Fibroblast of pulmonary artery (primary cell): Measurements from ENCODE around the gene NECAB2.
A peak's percentile ranks its signal among the peaks of the same experiment; 100 is the strongest.

Experiments
- DNase-seq: peaks from one replicate; pipeline ENCODE4 v3.0.0-alpha.2; 2010; ENCODE audit warnings: low read depth
- H3K4me3 ChIP-seq: replicated peaks from 2 replicates; pipeline ENCODE4 v1.5.1; 2011; ENCODE audit warnings: low read depth, mild to moderate bottlenecking, control low read depth, low read length, moderate library complexity
- CTCF ChIP-seq: IDR thresholded peaks from 2 replicates; pipeline ENCODE4 v1.5.1; 2011; ENCODE audit warnings: mild to moderate bottlenecking, control low read depth, low read length, inconsistent platforms; ENCODE audit errors: missing control alignments

The NECAB2 gene

DNA sequence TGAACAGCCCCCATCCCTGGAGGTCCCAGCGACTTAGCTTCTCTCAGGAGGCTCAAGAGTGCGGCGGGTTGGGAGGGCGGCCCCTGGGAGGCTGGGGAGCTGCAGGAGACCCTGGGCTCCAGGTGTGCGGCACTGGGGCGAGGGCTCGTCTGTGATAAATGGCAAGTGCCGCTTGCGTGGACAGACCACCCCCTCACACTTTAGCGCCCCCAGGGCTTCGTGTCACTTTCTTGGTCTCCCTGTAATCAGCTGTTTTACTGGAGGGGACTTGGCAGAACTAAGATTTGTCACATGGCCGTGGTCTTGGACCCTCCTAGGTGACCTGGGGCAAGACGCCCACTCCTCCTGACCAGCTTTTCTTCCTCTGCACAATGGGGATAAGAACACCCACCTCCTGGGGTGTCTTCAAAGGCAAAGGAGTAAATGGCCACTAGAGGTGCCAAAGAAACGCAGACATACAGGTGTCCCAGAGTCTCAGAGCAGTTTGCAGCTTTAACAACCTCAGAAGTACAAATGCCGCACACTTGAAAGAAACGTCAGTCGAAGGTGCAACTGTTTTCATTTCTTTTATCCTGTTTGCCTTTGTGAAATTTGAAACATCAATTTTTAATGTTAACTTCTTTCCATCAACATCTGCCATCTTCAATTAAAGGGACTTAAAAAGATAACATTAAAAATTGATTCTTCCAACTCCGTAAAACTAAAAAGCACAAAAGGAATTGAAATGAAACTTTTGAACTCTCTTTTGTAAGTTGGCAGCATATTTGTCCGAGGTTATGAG, 14.1 kb upstream of the NECAB2 start:
- peak; percentile 65 for TF ChIP-seq CTCF
- H3K4me3 ChIP-seq: peak overlapping the region; percentile 69
- peak; percentile 40 for DNase-seq

DNA sequence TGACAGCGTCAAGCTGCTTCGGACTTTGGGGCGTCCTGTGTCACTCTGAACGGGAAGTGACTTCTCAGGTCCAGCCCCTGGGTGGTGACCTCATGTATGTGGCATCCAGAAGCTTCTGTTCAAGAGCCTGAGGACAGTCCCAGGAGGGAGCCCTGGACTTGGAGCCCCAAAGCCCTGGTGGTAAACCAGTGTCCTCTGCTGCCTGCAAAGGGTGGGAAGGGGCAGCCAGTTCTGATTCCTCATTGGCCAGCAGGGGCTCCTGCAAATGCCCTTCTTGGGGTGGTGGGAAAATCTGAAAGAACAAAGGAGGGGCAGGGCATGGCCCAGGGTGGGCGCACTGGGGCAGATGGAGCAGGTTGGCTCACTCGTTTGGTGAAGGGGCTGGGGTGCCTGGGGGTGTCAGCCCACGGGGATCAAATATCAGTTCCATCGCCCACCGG, 13.4 kb upstream of the NECAB2 start:
- peak overlapping the region; percentile 69 for H3K4me3 ChIP-seq

DNA sequence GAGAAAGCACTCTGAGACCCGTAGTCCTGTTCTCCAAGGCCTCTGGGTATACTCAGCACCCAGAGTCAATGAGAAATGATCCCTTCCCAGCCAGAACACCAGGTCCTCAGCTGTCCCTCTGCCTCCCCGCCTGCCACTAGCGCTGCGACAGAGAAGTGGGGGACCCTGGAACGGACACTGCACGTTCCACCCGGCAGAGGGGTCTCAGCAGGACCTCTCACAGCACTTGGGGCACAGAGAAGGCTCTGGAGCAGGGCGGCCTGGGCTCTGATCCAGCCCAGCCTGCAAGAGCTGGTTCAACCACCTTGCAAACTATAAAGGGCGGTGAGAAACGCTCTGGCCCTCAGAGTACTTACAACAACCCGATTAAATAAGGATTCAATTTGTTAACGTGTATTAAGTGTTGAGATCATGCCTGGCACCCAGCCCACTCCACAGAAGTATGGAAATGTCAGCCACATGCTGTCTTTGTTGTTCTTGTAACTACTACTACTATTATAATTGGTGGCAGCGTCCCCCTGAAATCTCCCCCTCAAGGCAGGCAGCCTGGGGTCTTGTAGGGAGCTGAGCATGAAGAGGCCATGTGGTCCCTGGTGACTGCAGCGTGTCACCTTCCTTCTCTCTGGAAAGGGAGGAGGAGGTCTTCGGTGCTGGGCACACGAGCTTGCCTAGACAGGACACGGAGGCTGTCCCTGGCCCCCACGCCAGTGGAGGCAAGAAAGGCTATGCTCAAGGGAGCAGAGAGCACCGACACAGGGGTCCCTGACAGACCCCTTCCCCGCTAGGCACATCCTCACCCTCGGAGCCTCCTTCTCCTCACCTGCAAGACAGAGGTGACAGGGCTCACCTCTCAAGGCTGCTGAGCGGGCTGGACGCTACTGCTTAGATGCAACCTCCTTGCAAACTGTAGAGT, 12.6 kb upstream of the NECAB2 start:
- peak; percentile 36 for DNase-seq
- H3K4me3 ChIP-seq: no peak overlapping the region
- TF ChIP-seq CTCF: no peak

More for the DNA sequence above, 13.4 kb upstream of the NECAB2 start:
- peak; percentile 56 for DNase-seq
- no peak for TF ChIP-seq CTCF

DNA sequence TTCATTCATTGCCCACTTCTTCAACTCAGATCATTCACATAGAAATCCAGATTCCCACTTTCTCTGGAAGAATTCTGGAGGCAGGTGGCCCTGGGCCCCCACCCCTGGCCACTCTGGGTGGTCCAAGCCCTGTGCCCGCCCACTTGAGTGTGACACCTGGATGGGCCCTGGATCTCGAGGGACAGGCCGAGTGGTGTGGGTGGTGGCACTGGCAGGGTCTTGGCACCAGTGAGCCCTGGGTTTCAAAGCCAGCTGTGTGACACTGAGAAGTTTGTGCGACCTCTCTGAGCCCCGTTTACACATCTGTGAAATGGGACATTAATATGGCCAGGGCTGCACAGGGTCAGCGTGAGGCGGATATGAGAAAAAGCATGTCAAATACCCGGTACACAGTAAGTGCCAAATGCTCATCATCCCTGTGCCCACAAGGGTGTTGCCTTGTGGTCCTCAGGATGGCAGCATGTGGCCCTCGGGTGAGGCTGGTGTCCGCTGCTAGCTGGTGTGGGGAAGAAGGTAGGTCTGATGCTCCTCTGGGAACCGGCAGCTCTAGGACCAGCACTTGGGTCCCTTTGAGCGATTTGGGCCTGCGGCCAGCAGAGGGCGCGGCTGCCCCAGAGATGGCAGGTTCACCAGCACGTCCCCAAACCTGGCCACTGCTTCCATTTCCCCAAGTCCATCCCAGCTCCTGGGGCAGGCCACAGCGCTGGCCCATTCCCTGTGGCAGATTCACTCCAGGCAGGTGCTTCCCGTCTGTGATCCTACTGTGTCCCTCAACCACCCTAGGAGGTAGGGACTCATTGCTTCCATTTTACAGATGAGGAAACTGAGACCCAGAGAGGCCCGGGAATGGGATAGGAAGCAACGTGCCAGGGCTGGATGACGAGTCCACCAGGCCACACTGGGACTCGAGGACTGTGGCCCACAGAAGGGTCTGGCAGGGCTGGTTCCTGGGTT, 11.4 kb upstream of the NECAB2 start:
- DNase-seq: peak; percentile 81
- no peak overlapping the region for H3K4me3 ChIP-seq
- peak; percentile 80 for TF ChIP-seq CTCF

DNA sequence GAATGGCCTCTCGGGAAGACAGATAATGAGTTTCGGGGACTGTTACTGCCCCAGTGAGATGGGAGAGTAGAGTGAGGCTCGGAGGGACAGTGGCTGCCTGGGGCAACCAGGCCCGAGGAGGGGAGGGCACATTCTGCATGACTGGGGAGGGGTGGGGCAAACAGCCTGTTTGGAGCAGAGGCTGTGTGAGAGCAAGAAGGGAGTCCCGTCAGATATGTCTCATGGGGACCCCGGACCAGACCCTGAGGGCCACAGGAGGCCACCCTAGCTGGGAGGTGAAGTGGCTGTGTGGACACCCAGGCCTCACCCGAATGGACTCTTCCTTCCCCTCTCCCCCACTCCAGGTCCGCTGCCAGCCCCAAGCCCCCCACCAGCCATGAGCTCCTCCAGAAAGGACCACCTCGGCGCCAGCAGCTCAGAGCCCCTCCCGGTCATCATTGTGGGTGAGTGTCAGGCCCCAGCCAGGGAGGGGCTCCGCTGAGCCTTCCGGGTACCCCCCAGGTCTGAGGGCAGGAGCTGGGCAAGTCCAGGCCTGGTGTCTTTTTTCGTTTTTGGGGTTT, 10.7 kb upstream of the NECAB2 start:
- TF ChIP-seq CTCF: no peak
- no peak overlapping the region for H3K4me3 ChIP-seq
- DNase-seq: no peak
